Lower leg skin (tissue), 4 donors: ENCODE measurements around the gene MYOG. TPM values are rescaled to one million over a fixed set of nuclear protein-coding genes. Genes with fewer than 3 reads are reported as not detected.

Experiments used
- DNase-seq, 2 donors: peaks; one replicate each; pipeline ENCODE4 v3.0.0-alpha.2; 2019; ENCODE audit warnings: low spot score in 2 of 2
- H3K4me3 ChIP-seq: fragments of 200-600 bp; sonication (generic); 2 replicates; pipeline ENCODE4 v1.5.1; 2017; ENCODE audit warnings: mild to moderate bottlenecking, low read depth; ENCODE audit not compliant: poor library complexity, severe bottlenecking
- POLR2A ChIP-seq, 2 donors: fragments of 450-650 bp; IDR thresholded peaks; one replicate each; pipeline ENCODE4 v1.6.1; 2016 to 2017; ENCODE audit warnings: antibody characterized with exemption in 2 of 2, mild to moderate bottlenecking in 1 of 2, moderate library complexity in 1 of 2
- WGBS, 2 donors: methylation state at CpG; one replicate each; pipeline ENCODE4 v1.1.5; 2018; 5-methylcytosine and 5-hydroxymethylcytosine counted together
- intact Hi-C: fragments of 100-400 bp; cut with DNase I; formaldehyde crosslinking; loops from one replicate; pipeline ENCODE4 v1.15.0; 2023; ENCODE audit warnings: low total_unique reads
- total RNA-seq, 4 donors: library from RNA; depleted of rRNA; stranded (reverse); fragments of >200 nt; gene quantifications; one replicate each; pipeline ENCODE4 v1.1.0, GENCODE V29; 2016
- TF ChIP-seq, protein P1 (sequence below), 3 donors: fragments of 450-650 bp; IDR thresholded peaks; one replicate each; pipeline ENCODE4 v1.5.1; 2016; ENCODE audit warnings: antibody characterized with exemption in 3 of 3, mild to moderate bottlenecking in 3 of 3, moderate library complexity in 2 of 3

MYOG gene
- total RNA-seq, 4 donors from 2014 or later = not detected

DNA sequence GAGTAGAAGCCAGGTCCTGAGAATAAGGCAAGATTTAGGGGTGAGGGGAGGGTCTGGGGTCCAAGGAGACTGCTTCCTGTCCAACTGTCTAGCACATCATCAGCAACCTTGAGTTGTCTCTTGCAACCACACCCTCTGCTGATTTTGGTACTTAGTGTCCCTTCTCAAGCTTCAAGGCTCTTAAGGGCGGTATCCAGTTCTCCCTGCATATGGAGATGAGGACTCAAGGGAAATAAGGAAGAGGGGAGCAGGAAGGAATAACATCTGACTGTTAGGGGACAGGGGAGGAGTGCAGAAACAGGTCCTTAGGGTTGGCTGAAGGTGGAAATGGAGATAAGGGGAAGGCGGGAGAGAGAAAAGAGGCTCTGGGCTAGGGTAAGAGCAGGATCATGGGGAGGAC lies 12.3 kb downstream of the MYOG start:
- intact Hi-C loops = no loop called here
- no peak for DNase-seq
- 91 to 98% methylated on average over 2 of the region's 2 CpGs for WGBS, 2 donors
- no peak for TF ChIP-seq POLR2A (IDR thresholded peaks at IDR 0.05)
- TF ChIP-seq, protein P1, sequence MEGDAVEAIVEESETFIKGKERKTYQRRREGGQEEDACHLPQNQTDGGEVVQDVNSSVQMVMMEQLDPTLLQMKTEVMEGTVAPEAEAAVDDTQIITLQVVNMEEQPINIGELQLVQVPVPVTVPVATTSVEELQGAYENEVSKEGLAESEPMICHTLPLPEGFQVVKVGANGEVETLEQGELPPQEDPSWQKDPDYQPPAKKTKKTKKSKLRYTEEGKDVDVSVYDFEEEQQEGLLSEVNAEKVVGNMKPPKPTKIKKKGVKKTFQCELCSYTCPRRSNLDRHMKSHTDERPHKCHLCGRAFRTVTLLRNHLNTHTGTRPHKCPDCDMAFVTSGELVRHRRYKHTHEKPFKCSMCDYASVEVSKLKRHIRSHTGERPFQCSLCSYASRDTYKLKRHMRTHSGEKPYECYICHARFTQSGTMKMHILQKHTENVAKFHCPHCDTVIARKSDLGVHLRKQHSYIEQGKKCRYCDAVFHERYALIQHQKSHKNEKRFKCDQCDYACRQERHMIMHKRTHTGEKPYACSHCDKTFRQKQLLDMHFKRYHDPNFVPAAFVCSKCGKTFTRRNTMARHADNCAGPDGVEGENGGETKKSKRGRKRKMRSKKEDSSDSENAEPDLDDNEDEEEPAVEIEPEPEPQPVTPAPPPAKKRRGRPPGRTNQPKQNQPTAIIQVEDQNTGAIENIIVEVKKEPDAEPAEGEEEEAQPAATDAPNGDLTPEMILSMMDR (IDR thresholded peaks at IDR 0.05) = no peak
- H3K4me3 ChIP-seq = no peak overlapping the region

- WGBS, 2 donors = 70 to 75% methylated on average over 3 of the region's 3 CpGs
- intact Hi-C loops = no loop called here
- TF ChIP-seq POLR2A (IDR thresholded peaks at IDR 0.05) = no peak
- TF ChIP-seq, protein P1 (IDR thresholded peaks at IDR 0.05) = no peak
- no peak for DNase-seq
- H3K4me3 ChIP-seq = no peak overlapping the region
These were observed 12.9 kb downstream of the MYOG start for GRCh38 chr1:203072911-203073310.

DNA sequence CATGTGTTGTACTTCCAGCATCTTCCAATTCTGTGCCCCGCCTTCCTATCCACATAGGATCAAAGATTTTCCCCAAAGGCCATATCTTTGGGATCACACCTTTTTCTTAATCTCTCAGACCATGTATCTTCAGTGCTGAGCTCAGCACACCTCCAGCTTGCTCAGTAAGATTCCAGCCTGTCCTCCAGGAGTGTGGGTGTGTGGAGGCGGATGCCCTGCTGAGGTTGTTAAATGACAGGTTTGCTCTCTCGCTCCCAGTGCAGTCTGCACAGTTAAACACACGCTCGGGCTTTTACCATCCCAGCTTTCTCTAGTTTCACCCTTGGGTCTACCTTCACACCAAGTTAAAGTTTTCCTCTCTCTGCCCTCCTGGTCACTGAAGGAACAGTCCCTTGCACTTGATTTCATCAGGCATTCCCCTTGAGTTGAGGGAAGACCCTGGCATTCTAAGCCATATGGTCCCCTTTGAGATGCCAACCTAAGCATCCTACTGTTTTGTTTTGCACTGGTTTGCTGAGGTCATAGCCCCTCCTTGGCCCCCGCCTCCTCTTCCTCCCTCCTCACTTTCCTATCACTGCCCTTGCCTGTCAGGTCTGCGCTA lies 13.7 kb downstream of the MYOG start:
- intact Hi-C loops = no loop called here
- no peak for TF ChIP-seq POLR2A (IDR thresholded peaks at IDR 0.05)
- TF ChIP-seq, protein P1 (IDR thresholded peaks at IDR 0.05) = no peak
- WGBS, 2 donors = 94% methylated on average over 7 of the region's 7 CpGs
- DNase-seq = no peak
- no peak overlapping the region for H3K4me3 ChIP-seq

GRCh38 chr1:203069030-203069747 lies 16.6 kb downstream of the MYOG start:
- intact Hi-C loops = no loop called here
- TF ChIP-seq POLR2A (IDR thresholded peaks at IDR 0.05) = no peak
- TF ChIP-seq, protein P1 (IDR thresholded peaks at IDR 0.05) = no peak
- H3K4me3 ChIP-seq = no peak overlapping the region
- WGBS, 2 donors = 15 to 20% methylated on average over 4 of the region's 4 CpGs
- no peak for DNase-seq

DNA sequence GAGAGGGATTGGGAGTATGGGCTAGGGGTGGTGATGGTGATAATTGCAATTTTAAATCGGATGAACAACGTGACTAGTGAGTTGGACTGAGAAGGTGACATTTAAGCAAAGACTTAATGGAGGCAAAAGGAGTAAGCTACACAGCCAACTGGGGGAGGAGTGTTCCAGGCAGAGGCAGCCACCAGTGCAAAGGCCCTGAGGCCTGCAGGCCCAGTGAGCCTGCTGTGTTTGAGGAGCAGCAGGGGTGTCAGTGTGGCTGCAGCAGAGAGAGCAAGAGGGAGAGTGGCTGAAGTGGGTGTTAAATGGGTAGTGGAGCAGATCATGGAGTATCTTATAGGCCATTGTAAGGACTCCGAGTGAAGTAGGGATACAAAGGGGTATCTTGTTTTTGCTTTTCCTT lies 18.8 kb downstream of the MYOG start:
- intact Hi-C loops = no loop called here
- H3K4me3 ChIP-seq = no peak overlapping the region
- DNase-seq = no peak
- TF ChIP-seq, protein P1 (IDR thresholded peaks at IDR 0.05) = no peak
- TF ChIP-seq POLR2A (IDR thresholded peaks at IDR 0.05) = no peak
- WGBS, 2 donors = 91 to 95% methylated on average over 3 of the region's 3 CpGs
